Measurements from ENCODE around the gene CNGA3.

DNA sequence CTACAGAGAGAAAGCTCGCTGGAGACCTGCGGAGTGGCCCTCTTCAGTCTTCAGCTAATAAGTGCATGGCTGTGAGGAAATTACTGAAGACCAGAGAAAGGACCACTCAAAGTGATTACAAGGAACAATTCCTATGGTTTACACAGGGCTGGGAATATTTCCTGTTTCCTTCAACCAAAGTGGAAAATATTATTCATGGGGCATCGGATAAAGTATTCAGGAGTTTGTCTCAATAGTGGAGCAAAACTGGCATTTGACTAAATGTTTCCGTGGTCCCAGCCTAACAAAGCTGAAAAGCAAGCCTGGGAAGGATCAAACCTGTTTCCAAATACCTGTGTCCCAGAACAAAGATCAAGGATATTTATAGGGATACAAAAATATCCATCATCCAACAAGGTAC lies 32.0 kb upstream of the CNGA3 start:
- TF ChIP-seq, protein P1, sequence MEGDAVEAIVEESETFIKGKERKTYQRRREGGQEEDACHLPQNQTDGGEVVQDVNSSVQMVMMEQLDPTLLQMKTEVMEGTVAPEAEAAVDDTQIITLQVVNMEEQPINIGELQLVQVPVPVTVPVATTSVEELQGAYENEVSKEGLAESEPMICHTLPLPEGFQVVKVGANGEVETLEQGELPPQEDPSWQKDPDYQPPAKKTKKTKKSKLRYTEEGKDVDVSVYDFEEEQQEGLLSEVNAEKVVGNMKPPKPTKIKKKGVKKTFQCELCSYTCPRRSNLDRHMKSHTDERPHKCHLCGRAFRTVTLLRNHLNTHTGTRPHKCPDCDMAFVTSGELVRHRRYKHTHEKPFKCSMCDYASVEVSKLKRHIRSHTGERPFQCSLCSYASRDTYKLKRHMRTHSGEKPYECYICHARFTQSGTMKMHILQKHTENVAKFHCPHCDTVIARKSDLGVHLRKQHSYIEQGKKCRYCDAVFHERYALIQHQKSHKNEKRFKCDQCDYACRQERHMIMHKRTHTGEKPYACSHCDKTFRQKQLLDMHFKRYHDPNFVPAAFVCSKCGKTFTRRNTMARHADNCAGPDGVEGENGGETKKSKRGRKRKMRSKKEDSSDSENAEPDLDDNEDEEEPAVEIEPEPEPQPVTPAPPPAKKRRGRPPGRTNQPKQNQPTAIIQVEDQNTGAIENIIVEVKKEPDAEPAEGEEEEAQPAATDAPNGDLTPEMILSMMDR (IDR thresholded peaks at IDR 0.05), result no peak
- TF ChIP-seq POLR2A (IDR thresholded peaks at IDR 0.05), result no peak
